ENCODE data around the gene SHC3.

SHC3 gene

GRCh38 chr9:89052470-89053097 is 126.0 kb downstream of the SHC3 start:
- DNase-seq, result no peak

- DNase-seq, result no peak
Measured at GRCh38 chr9:89051421-89052025, 127.1 kb downstream of the SHC3 start.

GRCh38 chr9:89049646-89050045 is 129.0 kb downstream of the SHC3 start:
- no peak for DNase-seq

DNA sequence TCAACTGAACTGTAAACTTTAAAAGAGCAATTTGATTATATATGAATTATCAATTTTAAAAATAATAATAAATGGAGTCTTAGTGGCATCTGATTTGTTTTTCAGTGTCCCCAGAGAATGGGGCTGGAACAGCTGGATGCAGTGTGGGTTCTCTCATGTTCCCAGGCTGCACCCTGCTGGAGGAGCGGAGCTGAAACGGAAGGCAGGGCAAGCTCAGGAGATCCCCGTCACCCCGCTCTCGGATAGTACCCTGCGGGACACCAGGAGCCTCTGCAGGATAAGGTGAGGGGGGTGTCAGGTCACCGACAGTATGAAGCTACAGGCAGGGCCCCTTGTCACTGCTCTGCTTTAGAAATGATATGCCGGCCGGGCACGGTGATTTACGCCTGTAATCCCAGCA is 130.0 kb downstream of the SHC3 start:
- no peak for DNase-seq

DNA sequence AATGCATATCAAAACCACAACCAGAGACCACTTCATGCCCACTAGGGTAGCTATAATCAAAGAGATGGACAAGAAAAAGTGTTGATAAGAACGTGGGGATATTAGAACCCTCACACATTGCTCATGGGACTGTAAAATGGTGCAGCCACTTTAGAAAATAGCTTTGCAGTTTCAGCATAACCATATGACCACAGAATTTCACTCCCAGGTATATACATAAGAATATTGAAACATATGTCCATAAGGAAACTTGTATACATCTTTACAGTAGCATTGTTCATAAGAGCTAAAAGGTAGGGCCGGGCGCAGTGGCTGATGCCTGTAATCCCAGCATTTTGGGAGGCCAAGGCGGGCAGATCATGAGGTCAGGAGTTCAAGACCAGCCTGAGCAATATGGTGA is 131.0 kb downstream of the SHC3 start:
- no peak for DNase-seq

DNA sequence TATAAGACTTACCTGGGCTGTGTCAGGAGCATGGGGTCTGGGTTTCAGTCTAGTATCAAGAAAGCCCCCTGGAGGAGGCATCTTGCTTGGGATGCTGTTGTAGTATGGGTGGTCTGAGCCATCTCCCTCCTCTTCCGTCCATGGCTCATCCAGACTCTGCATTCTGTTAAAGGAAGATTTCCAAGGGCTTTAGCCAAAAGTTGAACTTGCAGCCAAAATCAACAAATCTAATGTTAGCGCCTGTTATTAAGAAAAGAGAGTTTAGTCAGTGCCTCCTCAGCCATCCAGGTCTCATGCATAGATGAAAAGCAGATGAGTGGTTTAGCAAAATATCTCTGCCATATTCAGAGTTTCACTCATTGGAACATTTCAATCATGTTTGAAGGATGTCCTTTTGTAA is 131.8 kb downstream of the SHC3 start:
- no peak for DNase-seq

DNA sequence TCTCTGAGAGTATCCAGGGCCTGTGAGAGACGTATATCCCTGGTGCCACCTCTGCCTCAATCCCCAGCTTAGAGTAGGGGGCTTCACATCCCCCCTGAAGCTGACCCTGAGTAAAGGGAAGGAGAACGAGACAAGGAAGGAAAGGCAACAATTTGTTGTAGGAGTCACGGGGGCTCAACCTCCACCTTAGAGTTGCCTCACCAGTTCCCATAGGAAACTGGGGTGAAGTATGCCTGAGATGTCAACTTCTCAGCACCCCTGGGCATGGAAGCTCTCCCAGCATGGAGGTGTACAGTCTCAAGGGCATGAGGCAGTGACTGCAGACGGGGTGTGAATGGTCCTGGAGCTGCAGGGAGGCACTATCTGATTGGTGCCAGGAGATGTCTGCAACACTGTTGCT is 133.7 kb downstream of the SHC3 start:
- no peak for DNase-seq

DNA sequence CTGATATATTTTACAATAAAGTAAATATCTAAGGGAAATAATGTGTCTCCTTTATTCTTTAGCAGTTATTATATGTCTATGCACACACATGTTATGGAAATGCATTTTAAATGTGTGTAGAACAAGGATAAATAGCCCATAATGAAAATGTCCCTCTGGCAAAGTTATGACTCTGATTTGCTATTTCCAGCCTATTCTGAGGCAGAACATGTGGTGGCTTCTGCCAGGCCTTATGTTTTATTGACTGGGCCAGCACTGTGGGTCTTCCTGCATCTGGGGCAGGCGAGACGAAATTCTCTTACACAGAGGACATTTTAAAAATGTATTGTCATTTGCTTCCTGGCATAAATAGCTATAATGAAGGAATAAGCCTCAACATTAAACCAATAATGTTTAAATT is 134.5 kb downstream of the SHC3 start:
- no peak for DNase-seq

- DNase-seq, result no peak
Measured at GRCh38 chr9:89042984-89043383, 135.6 kb downstream of the SHC3 start.

- no peak for DNase-seq
Measured at GRCh38 chr9:89039664-89040063, 139.0 kb downstream of the SHC3 start.

DNA sequence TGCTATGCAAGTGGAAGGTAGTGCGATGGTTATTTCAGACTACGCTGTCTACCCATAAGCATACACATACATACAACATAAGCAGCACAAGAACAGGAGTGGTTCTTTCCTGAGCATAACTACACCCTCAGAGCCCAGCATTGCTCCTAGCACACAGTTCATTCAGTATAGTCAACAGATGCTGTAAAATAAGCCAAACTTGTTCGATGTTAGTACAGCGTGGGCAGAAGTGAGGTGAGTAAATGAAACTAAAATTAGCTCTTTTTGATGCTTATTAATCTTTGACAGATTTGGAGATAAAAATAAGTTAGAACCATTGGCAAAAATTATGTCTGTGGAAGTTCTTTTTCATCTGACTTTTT is 139.5 kb downstream of the SHC3 start:
- DNase-seq, result no peak

DNA sequence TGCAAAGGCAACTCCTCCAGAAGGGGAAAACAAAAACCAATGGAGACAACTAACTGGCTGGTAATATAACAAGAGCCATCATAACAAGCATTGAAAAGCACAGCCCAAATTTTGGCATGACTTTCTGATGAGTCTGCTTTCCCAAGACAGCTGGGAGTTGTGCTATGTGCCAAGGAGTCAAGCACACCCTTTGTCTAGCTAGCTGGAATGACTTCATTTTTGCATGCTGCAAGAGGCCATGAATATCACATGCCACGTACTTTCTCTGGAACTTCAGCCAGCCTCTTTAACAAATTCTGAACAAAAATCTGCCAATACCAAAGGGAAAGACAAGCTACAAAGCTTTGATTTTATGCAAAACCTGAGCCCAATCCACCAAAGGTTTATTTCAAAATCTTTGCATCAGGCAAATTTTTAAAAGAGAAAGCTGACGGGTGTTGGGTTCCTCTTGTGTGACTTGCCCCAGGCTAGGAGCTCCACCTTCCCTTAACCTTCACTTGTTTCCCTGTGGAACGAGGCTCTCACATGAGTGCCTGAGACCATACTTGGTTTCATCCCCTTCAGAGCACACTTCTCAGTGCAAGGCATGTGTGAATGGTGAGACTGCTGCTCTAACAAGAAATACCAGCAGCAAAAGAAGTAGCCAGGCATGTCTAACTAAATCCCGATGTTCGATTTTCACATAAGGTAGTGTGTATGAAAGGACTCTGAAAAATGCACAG is 140.1 kb downstream of the SHC3 start:
- DNase-seq, result no peak

DNA sequence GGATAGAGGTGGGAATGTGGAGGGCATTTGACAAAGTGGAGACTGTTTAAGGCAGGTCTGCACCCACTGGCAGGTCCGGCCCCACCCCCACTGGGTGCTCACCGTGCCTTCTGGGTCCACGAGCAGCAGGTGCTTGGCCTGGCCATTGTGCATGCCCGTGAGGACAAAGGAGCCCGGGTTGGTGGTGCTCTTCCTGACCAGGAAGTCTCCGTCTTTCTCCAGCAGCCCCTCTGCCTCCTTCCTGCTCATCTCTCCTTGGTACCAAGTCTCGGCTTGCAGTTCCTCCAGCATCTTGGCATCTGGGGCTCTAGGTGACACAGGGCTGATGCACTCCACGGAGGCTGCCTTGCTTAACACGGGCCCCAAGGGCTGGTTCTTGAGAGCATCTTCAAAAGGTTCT is 140.7 kb downstream of the SHC3 start:
- DNase-seq, result no peak

- DNase-seq, result no peak
Measured at GRCh38 chr9:89037346-89037745, 141.3 kb downstream of the SHC3 start.

DNA sequence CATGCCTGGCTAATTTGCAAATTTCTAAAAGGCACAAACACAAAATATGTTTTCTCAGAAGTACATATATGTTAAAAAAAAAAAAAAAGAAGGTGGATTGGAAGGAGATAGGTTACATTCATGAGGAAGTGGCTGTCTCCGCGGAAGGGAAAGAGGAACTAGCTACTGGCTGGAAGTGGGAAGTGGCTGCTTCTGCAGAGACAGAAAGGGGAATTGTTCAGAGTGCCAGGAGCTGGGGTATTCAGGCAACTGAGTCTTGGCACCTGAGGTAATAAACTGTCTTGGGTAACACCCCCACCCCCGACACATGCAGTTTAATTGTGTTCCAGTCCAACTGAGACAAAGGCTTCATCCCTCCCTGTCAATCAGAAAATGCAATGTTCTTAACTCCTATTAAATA is 141.7 kb downstream of the SHC3 start:
- DNase-seq, result no peak

DNA sequence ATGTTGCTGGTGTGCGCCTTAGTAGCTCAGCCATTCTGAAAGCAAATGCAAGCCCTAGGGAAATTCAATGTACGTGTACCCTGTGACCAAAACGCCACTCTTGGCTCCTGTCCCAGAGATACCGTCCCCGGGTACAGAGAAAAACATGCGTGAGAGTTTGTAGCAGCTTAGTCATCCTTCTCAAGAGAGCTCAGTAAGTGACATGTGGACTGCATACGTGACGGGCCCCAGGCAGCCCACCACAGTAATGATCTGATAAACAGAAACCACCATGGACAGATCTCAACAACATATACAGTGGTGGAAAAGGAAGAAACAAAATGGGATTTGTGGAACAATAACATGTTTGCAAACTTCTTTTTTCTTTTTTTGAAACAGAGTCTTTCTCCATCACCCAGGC is 142.2 kb downstream of the SHC3 start:
- no peak for DNase-seq

- DNase-seq, result no peak
Measured at GRCh38 chr9:89032661-89033060, 146.0 kb downstream of the SHC3 start.

- no peak for DNase-seq
Measured at GRCh38 chr9:89032173-89032572, 146.4 kb downstream of the SHC3 start.

DNA sequence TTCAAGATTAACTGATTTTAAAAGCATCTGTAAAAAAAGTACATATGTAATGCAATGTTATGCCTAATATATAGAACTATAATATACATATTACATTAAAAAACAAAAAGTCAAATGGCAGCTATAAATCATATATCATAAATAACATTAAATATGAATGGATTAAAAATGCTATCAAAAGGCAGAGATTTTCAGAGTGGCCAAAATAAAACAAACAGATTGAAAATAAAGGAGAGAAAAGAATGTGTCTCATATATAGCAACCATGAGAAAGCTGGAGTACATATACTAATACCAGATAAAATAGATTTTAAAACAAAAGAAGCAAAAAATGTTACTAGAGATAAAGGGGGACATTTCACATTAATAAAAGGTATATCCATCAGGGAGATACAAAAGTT is 148.8 kb downstream of the SHC3 start:
- DNase-seq, result no peak

DNA sequence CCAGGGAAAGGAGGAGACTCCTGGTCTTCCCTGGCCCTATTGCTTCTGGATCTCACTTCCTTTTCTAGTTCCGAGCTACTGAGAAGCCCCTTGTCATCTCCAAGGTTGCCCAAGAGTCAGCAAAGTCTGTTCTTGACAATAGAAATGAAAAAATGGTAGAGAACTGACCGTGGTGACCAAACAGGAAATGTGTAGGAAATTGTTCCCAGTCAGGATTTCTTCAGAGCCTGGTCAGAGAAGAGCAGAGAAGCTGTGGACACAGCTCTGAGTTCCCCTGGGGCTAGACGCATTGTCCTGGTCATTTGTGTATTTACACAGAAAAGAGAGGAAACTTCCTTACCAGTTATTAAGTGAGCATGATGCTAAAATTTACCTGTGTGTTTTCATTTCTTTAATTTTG is 151.7 kb downstream of the SHC3 start:
- no peak for DNase-seq

DNA sequence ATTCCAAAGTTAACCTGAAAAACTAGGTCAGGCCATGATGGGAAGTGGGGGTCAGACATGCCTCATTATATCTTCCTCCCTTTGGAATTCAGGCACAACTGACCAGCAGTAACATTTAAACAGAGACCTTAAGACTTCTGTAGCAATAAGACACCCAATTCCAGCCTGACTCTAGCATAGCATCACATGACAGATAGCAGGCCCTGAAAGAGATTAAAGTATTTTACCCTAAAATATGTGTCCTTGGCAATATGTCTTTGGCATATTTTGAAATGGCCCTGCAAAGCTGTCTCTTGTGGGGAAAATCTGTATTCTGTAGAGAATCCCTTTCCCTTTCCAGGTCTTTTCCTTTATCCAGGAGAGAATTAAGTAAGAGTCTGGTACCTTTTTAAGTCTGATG is 153.1 kb downstream of the SHC3 start:
- DNase-seq, result no peak

DNA sequence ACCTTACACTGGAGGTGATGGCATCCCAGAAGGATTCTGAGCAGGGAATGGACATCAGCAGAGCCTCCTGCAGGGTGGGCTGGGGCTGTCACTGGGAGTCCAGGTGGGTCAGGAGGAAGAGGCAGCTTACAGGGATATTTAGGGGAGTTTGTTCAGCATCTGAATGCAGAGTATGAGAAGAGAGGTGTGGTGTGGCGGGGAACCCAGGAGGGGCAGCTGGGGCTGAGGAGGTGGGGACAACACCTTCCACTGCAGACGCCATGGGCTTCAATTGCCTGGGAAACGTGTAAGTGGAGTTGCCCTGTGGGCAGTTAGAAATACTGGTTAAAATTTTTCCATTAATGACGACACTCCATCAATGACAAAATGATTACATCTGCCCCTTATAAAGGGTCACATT is 153.9 kb downstream of the SHC3 start:
- DNase-seq, result no peak

- no peak for DNase-seq
Measured at GRCh38 chr9:89023740-89024139, 154.9 kb downstream of the SHC3 start.

GRCh38 chr9:89022902-89023301 is 155.7 kb downstream of the SHC3 start:
- DNase-seq, result no peak

All from right kidney (tissue), 1 donor.